GM23248 (cell line): ENCODE results near the gene ANO6.

Experiments
- EZH2 ChIP-seq: fragments of 200-600 bp; sonication (generic); IDR thresholded peaks from 2 replicates; pipeline ENCODE4 v1.6.1; 2018; ENCODE audit warnings: antibody characterized with exemption, mild to moderate bottlenecking; ENCODE audit not compliant: insufficient read depth, poor library complexity, severe bottlenecking
- EZH2phosphoT487 ChIP-seq: fragments of 200-600 bp; sonication (generic); IDR thresholded peaks from 2 replicates; pipeline ENCODE4 v1.6.1; 2018; ENCODE audit warnings: antibody characterized with exemption, moderate library complexity, mild to moderate bottlenecking, low read depth; ENCODE audit not compliant: insufficient read depth

GRCh38 chr12:45224311-45224710, 8.4 kb downstream of the ANO6 start:
- TF ChIP-seq EZH2 (no peak), EZH2phosphoT487 (no peak)
